ENCODE data around the gene SEPTIN1.

SEPTIN1 gene

DNA sequence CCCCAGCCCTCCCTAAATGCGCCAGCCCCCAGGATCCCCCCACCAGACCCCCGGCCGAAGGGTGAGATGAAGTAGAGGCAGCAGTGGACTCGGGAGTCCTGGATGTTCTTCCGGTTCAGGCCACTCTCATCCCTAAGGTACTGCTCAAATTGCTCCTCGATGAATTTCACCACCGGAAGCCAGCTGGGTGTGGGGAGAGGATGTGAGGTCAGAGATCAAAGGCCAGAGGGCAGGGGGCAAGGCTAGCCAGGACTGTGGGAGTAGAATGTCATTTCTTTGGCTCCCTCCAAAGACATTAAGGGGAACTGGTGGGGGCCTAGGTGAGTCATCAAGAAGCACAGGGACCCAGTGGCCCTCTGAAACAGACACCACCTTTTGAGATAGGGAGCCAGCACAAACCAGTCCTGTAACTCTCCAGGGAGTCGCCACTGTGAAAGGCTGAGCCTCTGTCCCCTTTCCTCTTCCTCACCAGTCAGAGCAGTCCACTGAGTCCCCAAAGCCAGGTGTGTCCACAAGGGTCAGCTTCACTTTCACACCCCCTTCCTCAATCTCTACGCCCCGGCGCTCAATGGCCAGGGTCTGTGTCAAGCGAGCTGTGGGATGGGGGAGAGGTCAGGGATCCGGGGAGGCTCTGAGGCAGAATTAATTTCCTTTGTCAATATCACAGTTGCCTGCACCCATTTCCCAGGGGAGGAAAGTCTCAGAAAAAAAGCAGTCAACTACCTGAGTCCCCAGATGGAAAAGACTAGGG lies 895 bp downstream of the SEPTIN1 start:
- TF ChIP-seq EZH2phosphoT487 (IDR thresholded peaks at IDR 0.05; ENCODE audit: borderline replicate concordance) (no peak), CTCF (conservative IDR thresholded peaks at IDR 0.05; ENCODE audit: low read length) (no peak)
- Histone ChIP-seq H2AFZ (ENCODE audit: low read length) (no peak overlapping the region), H3K4me2 (ENCODE audit: low read depth, low read length, poor library complexity, severe bottlenecking) (peak overlapping the region; percentile 88), H3K9me2 (replicated peaks; ENCODE audit: low read depth, low read length) (no peaks in the 10 kb centered on the region), H3K4me3 (ENCODE audit: low read length, poor library complexity, severe bottlenecking) (peak overlapping the region; percentile 94), H3K9ac (ENCODE audit: low read depth, low read length, poor library complexity, severe bottlenecking) (peak overlapping the region; percentile 85), H3F3A (ENCODE audit: low read depth) (peaks cover 16% of the 10 kb centered on the region), H3K36me3 (ENCODE audit: insufficient read depth, low read length) (no peaks in the 10 kb centered on the region), H3K27me3 (ENCODE audit: insufficient read depth, low read length, poor library complexity, severe bottlenecking) (no peaks in the 10 kb centered on the region), H3K79me2 (ENCODE audit: insufficient read depth, low read length) (peaks cover 40% of the 10 kb centered on the region), H3K9me3 (ENCODE audit: insufficient read depth, low read depth, low read length) (no peaks in the 10 kb centered on the region), H4K20me1 (ENCODE audit: insufficient read depth, low read length, poor library complexity, severe bottlenecking) (peaks cover 13% of the 10 kb centered on the region), H3K4me1 (ENCODE audit: insufficient read depth, low read length, poor library complexity, severe bottlenecking) (peaks cover 58% of the 10 kb centered on the region)

DNA sequence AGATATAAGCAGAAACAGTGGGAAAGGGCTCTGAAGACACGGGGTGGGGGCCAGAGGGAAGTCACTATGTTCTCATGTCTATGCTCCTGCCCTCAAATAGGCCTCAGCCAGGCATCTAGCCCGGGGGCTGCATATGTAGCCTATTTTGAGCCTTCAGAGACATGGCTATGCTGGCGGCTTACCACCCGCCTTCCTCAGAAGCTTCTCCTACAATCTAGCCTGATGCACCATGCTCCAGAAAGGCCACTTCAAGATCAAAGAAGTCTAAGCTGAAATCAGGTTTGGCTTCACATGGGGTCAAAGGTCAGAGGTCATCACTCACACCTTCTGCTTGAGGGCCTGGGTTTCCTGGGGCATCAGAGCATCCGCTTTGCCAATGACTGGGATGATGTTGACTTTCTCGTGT lies 1.6 kb downstream of the SEPTIN1 start:
- H3K4me1 ChIP-seq (ENCODE audit: insufficient read depth, low read length, poor library complexity, severe bottlenecking), result peaks cover 61% of the 10 kb centered on the region
- no peaks in the 10 kb centered on the region for H3K27me3 ChIP-seq (ENCODE audit: insufficient read depth, low read length, poor library complexity, severe bottlenecking)
- no peaks in the 10 kb centered on the region for H3K9me3 ChIP-seq (ENCODE audit: insufficient read depth, low read depth, low read length)
- H2AFZ ChIP-seq (ENCODE audit: low read length), result no peak overlapping the region
- TF ChIP-seq EZH2phosphoT487 (IDR thresholded peaks at IDR 0.05; ENCODE audit: borderline replicate concordance), result no peak
- TF ChIP-seq CTCF (conservative IDR thresholded peaks at IDR 0.05; ENCODE audit: low read length), result no peak
- H4K20me1 ChIP-seq (ENCODE audit: insufficient read depth, low read length, poor library complexity, severe bottlenecking), result peaks cover 13% of the 10 kb centered on the region
- H3F3A ChIP-seq (ENCODE audit: low read depth), result peaks cover 16% of the 10 kb centered on the region
- peak overlapping the region; percentile 88 for H3K4me2 ChIP-seq (ENCODE audit: low read depth, low read length, poor library complexity, severe bottlenecking)
- H3K36me3 ChIP-seq (ENCODE audit: insufficient read depth, low read length), result no peaks in the 10 kb centered on the region
- H3K79me2 ChIP-seq (ENCODE audit: insufficient read depth, low read length), result peaks cover 46% of the 10 kb centered on the region
- H3K9me2 ChIP-seq (replicated peaks; ENCODE audit: low read depth, low read length), result no peaks in the 10 kb centered on the region
- H3K9ac ChIP-seq (ENCODE audit: low read depth, low read length, poor library complexity, severe bottlenecking), result peak overlapping the region; percentile 85
- H3K4me3 ChIP-seq (ENCODE audit: low read length, poor library complexity, severe bottlenecking), result peak overlapping the region; percentile 94

- Histone ChIP-seq H3K79me2 (ENCODE audit: insufficient read depth, low read length) (peaks cover 46% of the 10 kb centered on the region), H3K9me3 (ENCODE audit: insufficient read depth, low read depth, low read length) (no peaks in the 10 kb centered on the region), H2AFZ (ENCODE audit: low read length) (no peak overlapping the region), H3F3A (ENCODE audit: low read depth) (peaks cover 16% of the 10 kb centered on the region), H3K4me3 (ENCODE audit: low read length, poor library complexity, severe bottlenecking) (peak overlapping the region; percentile 97), H4K20me1 (ENCODE audit: insufficient read depth, low read length, poor library complexity, severe bottlenecking) (peaks cover 13% of the 10 kb centered on the region), H3K4me2 (ENCODE audit: low read depth, low read length, poor library complexity, severe bottlenecking) (peak overlapping the region; percentile 88), H3K27me3 (ENCODE audit: insufficient read depth, low read length, poor library complexity, severe bottlenecking) (no peaks in the 10 kb centered on the region), H3K4me1 (ENCODE audit: insufficient read depth, low read length, poor library complexity, severe bottlenecking) (peaks cover 61% of the 10 kb centered on the region), H3K9ac (ENCODE audit: low read depth, low read length, poor library complexity, severe bottlenecking) (peak overlapping the region; percentile 85), H3K36me3 (ENCODE audit: insufficient read depth, low read length) (no peaks in the 10 kb centered on the region), H3K9me2 (replicated peaks; ENCODE audit: low read depth, low read length) (no peaks in the 10 kb centered on the region)
- no peak for TF ChIP-seq CTCF (conservative IDR thresholded peaks at IDR 0.05; ENCODE audit: low read length)
- no peak for TF ChIP-seq EZH2phosphoT487 (IDR thresholded peaks at IDR 0.05; ENCODE audit: borderline replicate concordance)
Measured at GRCh38 chr16:30380072-30380802, 2.1 kb downstream of the SEPTIN1 start.
